Nephron (organoid): Measurements from ENCODE around the gene CAMKK1.

ENCODE experiments used
- H3K27ac Mint-ChIP-seq, 3 experiments: 2 replicates each; pipeline ENCODE4 v1.8.0; 2020; ENCODE audit warnings: mixed read lengths in 3 of 3, mild to moderate bottlenecking in 2 of 3, moderate library complexity in 1 of 3
- H3K27me3 Mint-ChIP-seq: 2 replicates; pipeline ENCODE4 v1.8.0; 2021; ENCODE audit warnings: low read depth, mild to moderate bottlenecking, moderate library complexity, mixed read lengths
- H3K36me3 Mint-ChIP-seq: 2 replicates; pipeline ENCODE4 v1.8.0; 2020; ENCODE audit warnings: low read depth, mixed read lengths
- H3K4me1 Mint-ChIP-seq: 2 replicates; pipeline ENCODE4 v1.8.0; 2020; ENCODE audit warnings: mixed read lengths
- H3K4me3 Mint-ChIP-seq, 3 experiments: 2 replicates each; pipeline ENCODE4 v1.8.0; 2020; ENCODE audit warnings: mild to moderate bottlenecking in 3 of 3, mixed read lengths in 3 of 3, moderate library complexity in 2 of 3
- H3K9me3 Mint-ChIP-seq: 2 replicates; pipeline ENCODE4 v1.8.0; 2020; ENCODE audit warnings: mixed read lengths
- CTCF ChIP-seq, 3 experiments: fragments of 200-600 bp; sonication (generic); IDR thresholded peaks; one replicate each; pipeline ENCODE4 v1.5.0; 2021; ENCODE audit warnings: antibody characterized with exemption in 3 of 3; ENCODE audit not compliant: unreplicated experiment in 3 of 3

The CAMKK1 gene

DNA sequence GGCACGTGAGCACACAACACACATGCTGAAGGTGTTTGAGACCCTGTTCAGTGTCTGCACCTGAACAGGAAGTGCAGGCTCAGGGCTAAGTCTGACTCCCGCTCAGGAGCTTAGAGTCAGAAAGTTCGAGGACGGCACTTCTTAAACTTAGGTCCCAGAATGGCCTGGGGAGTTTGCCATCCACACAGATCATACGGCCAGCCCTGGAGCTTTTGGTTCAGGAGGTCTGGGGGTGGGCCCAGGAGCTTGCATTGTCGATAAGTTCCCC lies 4.0 kb upstream of the CAMKK1 start:
- Mint-ChIP-seq H3K27me3 (no peaks in the 10 kb centered on the region), H3K4me3 (no peak overlapping the region), H3K9me3 (no peaks in the 10 kb centered on the region), H3K36me3 (no peaks in the 10 kb centered on the region), H3K27ac (peak overlapping the region in 2 of 3 experiments; percentile 31 to 47), H3K4me1 (peaks cover 40% of the 10 kb centered on the region)
- no peak for TF ChIP-seq CTCF (IDR thresholded peaks at IDR 0.05; ENCODE audit: unreplicated experiment in 3 of 3)

GRCh38 chr17:3896108-3896967 lies 3.5 kb upstream of the CAMKK1 start:
- TF ChIP-seq CTCF (IDR thresholded peaks at IDR 0.05; ENCODE audit: unreplicated experiment in 3 of 3): no peak
- H3K9me3 Mint-ChIP-seq: no peaks in the 10 kb centered on the region
- no peak overlapping the region for H3K4me3 Mint-ChIP-seq
- H3K27ac Mint-ChIP-seq: peak overlapping the region in 2 of 3 experiments; percentile 31 to 47
- peaks cover 2% of the 10 kb centered on the region for H3K27me3 Mint-ChIP-seq
- peaks cover 41% of the 10 kb centered on the region for H3K4me1 Mint-ChIP-seq
- no peaks in the 10 kb centered on the region for H3K36me3 Mint-ChIP-seq

- H3K4me3 Mint-ChIP-seq: peak overlapping the region in 1 of 3 experiments; percentile 1
- peaks cover 7% of the 10 kb centered on the region for H3K27me3 Mint-ChIP-seq
- no peak for TF ChIP-seq CTCF (IDR thresholded peaks at IDR 0.05; ENCODE audit: unreplicated experiment in 3 of 3)
- H3K27ac Mint-ChIP-seq: peak overlapping the region; percentile 31 to 79 (median 61)
- no peaks in the 10 kb centered on the region for H3K9me3 Mint-ChIP-seq
- peaks cover 43% of the 10 kb centered on the region for H3K4me1 Mint-ChIP-seq
- no peaks in the 10 kb centered on the region for H3K36me3 Mint-ChIP-seq
Measured at GRCh38 chr17:3895354-3895753, 2.5 kb upstream of the CAMKK1 start.

GRCh38 chr17:3894911-3895343 lies 2.1 kb upstream of the CAMKK1 start:
- Mint-ChIP-seq H3K4me1 (peaks cover 46% of the 10 kb centered on the region), H3K36me3 (no peaks in the 10 kb centered on the region), H3K27ac (peak overlapping the region; percentile 31 to 79 (median 61)), H3K4me3 (peak overlapping the region in 2 of 3 experiments; percentile 1 to 87), H3K27me3 (peaks cover 7% of the 10 kb centered on the region), H3K9me3 (no peaks in the 10 kb centered on the region)
- TF ChIP-seq CTCF (IDR thresholded peaks at IDR 0.05; ENCODE audit: unreplicated experiment in 3 of 3): no peak

- no peaks in the 10 kb centered on the region for H3K9me3 Mint-ChIP-seq
- no peaks in the 10 kb centered on the region for H3K36me3 Mint-ChIP-seq
- H3K4me1 Mint-ChIP-seq: peaks cover 48% of the 10 kb centered on the region
- peak overlapping the region in 2 of 3 experiments; percentile 39 to 45 for H3K27ac Mint-ChIP-seq
- H3K4me3 Mint-ChIP-seq: peak overlapping the region; percentile 82 to 87 (median 83)
- peaks cover 7% of the 10 kb centered on the region for H3K27me3 Mint-ChIP-seq
- no peak for TF ChIP-seq CTCF (IDR thresholded peaks at IDR 0.05; ENCODE audit: unreplicated experiment in 3 of 3)
Measured at GRCh38 chr17:3894188-3894587, 1.3 kb upstream of the CAMKK1 start.

GRCh38 chr17:3893720-3894116 lies 865 bp upstream of the CAMKK1 start:
- Mint-ChIP-seq H3K4me1 (peaks cover 53% of the 10 kb centered on the region), H3K4me3 (peak overlapping the region; percentile 82 to 87 (median 83)), H3K9me3 (no peaks in the 10 kb centered on the region), H3K36me3 (no peaks in the 10 kb centered on the region), H3K27ac (peak overlapping the region; percentile 45 to 87 (median 75)), H3K27me3 (peaks cover 7% of the 10 kb centered on the region)
- no peak for TF ChIP-seq CTCF (IDR thresholded peaks at IDR 0.05; ENCODE audit: unreplicated experiment in 3 of 3)
